ENCODE data around the gene ARL1.
"Not testable (repeated sequence)": the region's sequence is repeated elsewhere in the genome, so short reads cannot be mapped to it uniquely, and the experiment has no call there.

ARL1 gene

DNA sequence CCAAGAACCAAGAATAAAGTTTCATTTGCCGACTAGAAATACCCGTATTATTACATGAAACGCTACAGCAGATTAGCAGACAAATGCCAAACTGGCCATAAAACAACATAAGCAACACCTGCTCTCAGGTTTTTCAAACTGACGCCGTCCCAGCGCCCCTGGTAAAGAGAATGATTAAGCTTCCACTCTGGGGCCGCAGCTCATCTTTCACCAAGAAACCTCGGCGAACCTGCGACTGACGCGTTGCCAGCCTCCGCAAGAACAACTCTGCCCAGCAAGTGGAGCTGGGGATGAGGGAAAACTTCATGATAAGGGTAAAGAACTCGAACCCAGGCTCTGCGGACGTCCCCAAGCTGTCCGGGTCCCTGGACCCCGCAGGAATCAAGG is 530 bp downstream of the ARL1 start:
- Histone ChIP-seq H3K27ac (ENCODE audit: extremely low read depth, low read depth, low read length) (peak overlapping the region; percentile 89), H3K9me3 (ENCODE audit: control insufficient read depth, insufficient read depth, low read depth, low read length) (no peaks in the 10 kb centered on the region), H3K4me3 (ENCODE audit: low read depth, low read length) (peak overlapping the region; percentile 67), H3K36me3 (ENCODE audit: control insufficient read depth in 2 of 2, insufficient read depth in 1 of 2, low read length in 2 of 2) (peaks cover 6 to 9% of the 10 kb centered on the region in 2 experiments), H3K4me1 (ENCODE audit: control insufficient read depth, insufficient read depth, low read length) (no peaks in the 10 kb centered on the region; the same call in 1 of the 2 replicates)
- POLR2A ChIA-PET: interaction anchor here (1.0 to 1.3 kb wide), 3 partner anchors 9 to 53 kb away, joined by 3 to 5 read pairs (median 4); no protein-coding TSS in a partner anchor
- TF ChIP-seq, protein P1, sequence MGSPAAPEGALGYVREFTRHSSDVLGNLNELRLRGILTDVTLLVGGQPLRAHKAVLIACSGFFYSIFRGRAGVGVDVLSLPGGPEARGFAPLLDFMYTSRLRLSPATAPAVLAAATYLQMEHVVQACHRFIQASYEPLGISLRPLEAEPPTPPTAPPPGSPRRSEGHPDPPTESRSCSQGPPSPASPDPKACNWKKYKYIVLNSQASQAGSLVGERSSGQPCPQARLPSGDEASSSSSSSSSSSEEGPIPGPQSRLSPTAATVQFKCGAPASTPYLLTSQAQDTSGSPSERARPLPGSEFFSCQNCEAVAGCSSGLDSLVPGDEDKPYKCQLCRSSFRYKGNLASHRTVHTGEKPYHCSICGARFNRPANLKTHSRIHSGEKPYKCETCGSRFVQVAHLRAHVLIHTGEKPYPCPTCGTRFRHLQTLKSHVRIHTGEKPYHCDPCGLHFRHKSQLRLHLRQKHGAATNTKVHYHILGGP (tag by site-specific recombination; IDR thresholded peaks at IDR 0.05): no peak
- TF ChIP-seq ZFP41 (tag by site-specific recombination; IDR thresholded peaks at IDR 0.05; ENCODE audit: borderline replicate concordance) (no peak), GLIS2 (tag by site-specific recombination; IDR thresholded peaks at IDR 0.05) (no peak), ZNF302 (tag by site-specific recombination; IDR thresholded peaks at IDR 0.05; ENCODE audit: low read depth) (no peak), TRIM28 (IDR thresholded peaks at IDR 0.05; ENCODE audit: borderline replicate concordance, low read length) (no peak), FEZF1 (tag by site-specific recombination; IDR thresholded peaks at IDR 0.05) (no peak), ZNF174 (tag by site-specific recombination; IDR thresholded peaks at IDR 0.05) (no peak), ZBTB20 (tag by site-specific recombination; IDR thresholded peaks at IDR 0.05) (no peak), ZNF416 (tag by site-specific recombination; IDR thresholded peaks at IDR 0.05) (no peak), ZNF473 (tag by site-specific recombination; IDR thresholded peaks at IDR 0.05) (no peak), ZNF670 (tag by site-specific recombination; IDR thresholded peaks at IDR 0.05; ENCODE audit: low read depth) (no peak)
- TF ChIP-seq, protein P2, sequence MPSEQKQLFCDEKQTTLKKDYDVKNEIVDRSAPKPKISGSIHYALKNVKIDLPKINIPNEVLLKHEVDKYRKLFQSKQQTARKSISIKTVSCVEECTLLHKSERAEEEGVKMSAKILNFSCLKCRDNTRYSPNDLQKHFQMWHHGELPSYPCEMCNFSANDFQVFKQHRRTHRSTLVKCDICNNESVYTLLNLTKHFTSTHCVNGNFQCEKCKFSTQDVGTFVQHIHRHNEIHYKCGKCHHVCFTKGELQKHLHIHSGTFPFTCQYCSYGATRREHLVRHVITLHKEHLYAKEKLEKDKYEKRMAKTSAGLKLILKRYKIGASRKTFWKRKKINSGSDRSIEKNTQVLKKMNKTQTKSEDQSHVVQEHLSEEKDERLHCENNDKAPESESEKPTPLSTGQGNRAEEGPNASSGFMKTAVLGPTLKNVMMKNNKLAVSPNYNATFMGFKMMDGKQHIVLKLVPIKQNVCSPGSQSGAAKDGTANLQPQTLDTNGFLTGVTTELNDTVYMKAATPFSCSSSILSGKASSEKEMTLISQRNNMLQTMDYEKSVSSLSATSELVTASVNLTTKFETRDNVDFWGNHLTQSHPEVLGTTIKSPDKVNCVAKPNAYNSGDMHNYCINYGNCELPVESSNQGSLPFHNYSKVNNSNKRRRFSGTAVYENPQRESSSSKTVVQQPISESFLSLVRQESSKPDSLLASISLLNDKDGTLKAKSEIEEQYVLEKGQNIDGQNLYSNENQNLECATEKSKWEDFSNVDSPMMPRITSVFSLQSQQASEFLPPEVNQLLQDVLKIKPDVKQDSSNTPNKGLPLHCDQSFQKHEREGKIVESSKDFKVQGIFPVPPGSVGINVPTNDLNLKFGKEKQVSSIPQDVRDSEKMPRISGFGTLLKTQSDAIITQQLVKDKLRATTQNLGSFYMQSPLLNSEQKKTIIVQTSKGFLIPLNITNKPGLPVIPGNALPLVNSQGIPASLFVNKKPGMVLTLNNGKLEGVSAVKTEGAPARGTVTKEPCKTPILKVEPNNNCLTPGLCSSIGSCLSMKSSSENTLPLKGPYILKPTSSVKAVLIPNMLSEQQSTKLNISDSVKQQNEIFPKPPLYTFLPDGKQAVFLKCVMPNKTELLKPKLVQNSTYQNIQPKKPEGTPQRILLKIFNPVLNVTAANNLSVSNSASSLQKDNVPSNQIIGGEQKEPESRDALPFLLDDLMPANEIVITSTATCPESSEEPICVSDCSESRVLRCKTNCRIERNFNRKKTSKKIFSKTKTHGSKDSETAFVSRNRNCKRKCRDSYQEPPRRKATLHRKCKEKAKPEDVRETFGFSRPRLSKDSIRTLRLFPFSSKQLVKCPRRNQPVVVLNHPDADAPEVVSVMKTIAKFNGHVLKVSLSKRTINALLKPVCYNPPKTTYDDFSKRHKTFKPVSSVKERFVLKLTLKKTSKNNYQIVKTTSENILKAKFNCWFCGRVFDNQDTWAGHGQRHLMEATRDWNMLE (tag by site-specific recombination; conservative IDR thresholded peaks at IDR 0.05; ENCODE audit: low read depth): no peak
- TF ChIP-seq, protein P3, sequence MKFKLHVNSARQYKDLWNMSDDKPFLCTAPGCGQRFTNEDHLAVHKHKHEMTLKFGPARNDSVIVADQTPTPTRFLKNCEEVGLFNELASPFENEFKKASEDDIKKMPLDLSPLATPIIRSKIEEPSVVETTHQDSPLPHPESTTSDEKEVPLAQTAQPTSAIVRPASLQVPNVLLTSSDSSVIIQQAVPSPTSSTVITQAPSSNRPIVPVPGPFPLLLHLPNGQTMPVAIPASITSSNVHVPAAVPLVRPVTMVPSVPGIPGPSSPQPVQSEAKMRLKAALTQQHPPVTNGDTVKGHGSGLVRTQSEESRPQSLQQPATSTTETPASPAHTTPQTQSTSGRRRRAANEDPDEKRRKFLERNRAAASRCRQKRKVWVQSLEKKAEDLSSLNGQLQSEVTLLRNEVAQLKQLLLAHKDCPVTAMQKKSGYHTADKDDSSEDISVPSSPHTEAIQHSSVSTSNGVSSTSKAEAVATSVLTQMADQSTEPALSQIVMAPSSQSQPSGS (tag by site-specific recombination; IDR thresholded peaks at IDR 0.05; ENCODE audit: low read depth): no peak
- TF ChIP-seq, protein P4, sequence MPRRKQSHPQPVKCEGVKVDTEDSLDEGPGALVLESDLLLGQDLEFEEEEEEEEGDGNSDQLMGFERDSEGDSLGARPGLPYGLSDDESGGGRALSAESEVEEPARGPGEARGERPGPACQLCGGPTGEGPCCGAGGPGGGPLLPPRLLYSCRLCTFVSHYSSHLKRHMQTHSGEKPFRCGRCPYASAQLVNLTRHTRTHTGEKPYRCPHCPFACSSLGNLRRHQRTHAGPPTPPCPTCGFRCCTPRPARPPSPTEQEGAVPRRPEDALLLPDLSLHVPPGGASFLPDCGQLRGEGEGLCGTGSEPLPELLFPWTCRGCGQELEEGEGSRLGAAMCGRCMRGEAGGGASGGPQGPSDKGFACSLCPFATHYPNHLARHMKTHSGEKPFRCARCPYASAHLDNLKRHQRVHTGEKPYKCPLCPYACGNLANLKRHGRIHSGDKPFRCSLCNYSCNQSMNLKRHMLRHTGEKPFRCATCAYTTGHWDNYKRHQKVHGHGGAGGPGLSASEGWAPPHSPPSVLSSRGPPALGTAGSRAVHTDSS (tag by site-specific recombination; IDR thresholded peaks at IDR 0.05): no peak
- CTCF ChIA-PET: interaction anchor here (0.7 to 1.1 kb wide), 3 partner anchors 11 to 433 kb away, joined by 3 to 6 read pairs (median 3); no protein-coding TSS in a partner anchor

DNA sequence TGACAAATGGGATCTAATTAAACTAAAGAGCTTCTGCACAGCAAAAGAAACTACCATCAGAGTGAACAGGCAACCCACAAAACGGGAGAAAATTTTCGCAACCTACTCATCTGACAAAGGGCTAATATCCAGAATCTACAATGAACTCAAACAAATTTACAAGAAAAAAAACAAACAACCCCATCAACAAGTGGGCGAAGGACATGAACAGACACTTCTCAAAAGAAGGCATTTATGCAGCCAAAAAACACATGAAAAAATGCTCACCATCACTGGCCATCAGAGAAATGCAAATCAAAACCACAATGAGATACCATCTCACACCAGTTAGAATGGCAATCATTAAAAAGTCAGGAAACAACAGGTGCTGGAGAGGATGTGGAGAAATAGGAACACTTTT is 16.4 kb downstream of the ARL1 start:
- H3K27ac ChIP-seq (ENCODE audit: extremely low read depth, low read depth, low read length); H3K4me1 ChIP-seq (ENCODE audit: control insufficient read depth, insufficient read depth, low read length); CTCF ChIA-PET; H3K4me3 ChIP-seq (ENCODE audit: low read depth, low read length); H3K9me3 ChIP-seq (ENCODE audit: control insufficient read depth, insufficient read depth, low read depth, low read length); POLR2A ChIA-PET: not testable (repeated sequence)
- H3K36me3 ChIP-seq (ENCODE audit: control insufficient read depth in 2 of 2, insufficient read depth in 1 of 2, low read length in 2 of 2): peaks cover 25 to 53% of the 10 kb centered on the region in 2 experiments
- TF ChIP-seq SCRT1 (tag by site-specific recombination; IDR thresholded peaks at IDR 0.05; ENCODE audit: borderline replicate concordance) (peak; percentile 57; the same call in 1 of the 2 replicates), SCRT2 (tag by site-specific recombination; IDR thresholded peaks at IDR 0.05) (peak; percentile 72)
